ENCODE results near the gene CEP41. TPM values are rescaled to one million over a fixed set of nuclear protein-coding genes. Genes with fewer than 3 reads are reported as not detected.

Gene CEP41
- total RNA-seq, 6 experiments from 2014 or later: 2.6 to 11.7 (median 4.6) TPM

GRCh38 chr7:130362251-130362816 lies 78.5 kb downstream of the CEP41 start:
- ATAC-seq: no peak
- Histone ChIP-seq H3K9me3 (no peaks in the 10 kb centered on the region), H3K27ac (no peak overlapping the region), H3K4me3 (no peak overlapping the region), H3K27me3 (no peaks in the 10 kb centered on the region), H3K36me3 (no peaks in the 10 kb centered on the region), H3K4me1 (no peaks in the 10 kb centered on the region)
- intact Hi-C loops (cut with DNase I): no loop called here
- TF ChIP-seq CTCF (IDR thresholded peaks at IDR 0.05) (no peak), POLR2A (IDR thresholded peaks at IDR 0.05) (no peak)
- 83% methylated on average over 4 of the region's 10 CpGs for WGBS (ENCODE audit: insufficient coverage, low coverage, low lambda C conversion rate, missing lambda C conversion rate)
- DNase-seq: peak in 1 of 3 donors; percentile 30

- ATAC-seq: no peak
- DNase-seq: peak in 1 of 3 donors; percentile 41
- no peaks in the 10 kb centered on the region for H3K4me1 ChIP-seq
- H3K27ac ChIP-seq: no peak overlapping the region
- no peaks in the 10 kb centered on the region for H3K27me3 ChIP-seq
- TF ChIP-seq POLR2A (IDR thresholded peaks at IDR 0.05) (no peak), CTCF (IDR thresholded peaks at IDR 0.05) (no peak)
- no peaks in the 10 kb centered on the region for H3K36me3 ChIP-seq
- intact Hi-C loops (cut with DNase I): no loop called here
- 70% methylated on average over 4 of the region's 7 CpGs for WGBS (ENCODE audit: insufficient coverage, low coverage, low lambda C conversion rate, missing lambda C conversion rate)
- no peaks in the 10 kb centered on the region for H3K9me3 ChIP-seq
- no peak overlapping the region for H3K4me3 ChIP-seq
Observed at GRCh38 chr7:130361681-130362080, 79.1 kb downstream of the CEP41 start.

GRCh38 chr7:130360518-130360917 lies 80.3 kb downstream of the CEP41 start:
- H3K36me3 ChIP-seq: no peaks in the 10 kb centered on the region
- WGBS (ENCODE audit: insufficient coverage, low coverage, low lambda C conversion rate, missing lambda C conversion rate): 70% methylated on average over 3 of the region's 3 CpGs
- peak in 1 of 3 donors; percentile 5 for DNase-seq
- no peaks in the 10 kb centered on the region for H3K4me1 ChIP-seq
- H3K27ac ChIP-seq: no peak overlapping the region
- intact Hi-C loops (cut with DNase I): no loop called here
- TF ChIP-seq CTCF (IDR thresholded peaks at IDR 0.05): no peak
- no peak for TF ChIP-seq POLR2A (IDR thresholded peaks at IDR 0.05)
- H3K27me3 ChIP-seq: no peaks in the 10 kb centered on the region
- ATAC-seq: no peak
- no peaks in the 10 kb centered on the region for H3K9me3 ChIP-seq
- H3K4me3 ChIP-seq: no peak overlapping the region

GRCh38 chr7:130359276-130359857 lies 81.4 kb downstream of the CEP41 start:
- no peak overlapping the region for H3K27ac ChIP-seq
- no peaks in the 10 kb centered on the region for H3K9me3 ChIP-seq
- H3K4me3 ChIP-seq: no peak overlapping the region
- ATAC-seq (no peak), DNase-seq (peak in 1 of 3 donors; percentile 28)
- TF ChIP-seq CTCF (IDR thresholded peaks at IDR 0.05) (no peak), POLR2A (IDR thresholded peaks at IDR 0.05) (no peak)
- no peaks in the 10 kb centered on the region for H3K4me1 ChIP-seq
- intact Hi-C loops (cut with DNase I): no loop called here
- no peaks in the 10 kb centered on the region for H3K27me3 ChIP-seq
- 77% methylated on average over 5 of the region's 5 CpGs for WGBS (ENCODE audit: insufficient coverage, low coverage, low lambda C conversion rate, missing lambda C conversion rate)
- H3K36me3 ChIP-seq: no peaks in the 10 kb centered on the region
